SKM-1 (cell line): ENCODE measurements around the gene TYMP.

ENCODE experiments used
- DNase-seq: peaks from one replicate; lab custom pipeline; 2025; ENCODE audit not compliant: unreplicated experiment; lab: John Stamatoyannopoulos, UW

The TYMP gene

GRCh38 chr22:50506611-50507420 is 23.0 kb downstream of the TYMP start:
- no peak for DNase-seq

DNA sequence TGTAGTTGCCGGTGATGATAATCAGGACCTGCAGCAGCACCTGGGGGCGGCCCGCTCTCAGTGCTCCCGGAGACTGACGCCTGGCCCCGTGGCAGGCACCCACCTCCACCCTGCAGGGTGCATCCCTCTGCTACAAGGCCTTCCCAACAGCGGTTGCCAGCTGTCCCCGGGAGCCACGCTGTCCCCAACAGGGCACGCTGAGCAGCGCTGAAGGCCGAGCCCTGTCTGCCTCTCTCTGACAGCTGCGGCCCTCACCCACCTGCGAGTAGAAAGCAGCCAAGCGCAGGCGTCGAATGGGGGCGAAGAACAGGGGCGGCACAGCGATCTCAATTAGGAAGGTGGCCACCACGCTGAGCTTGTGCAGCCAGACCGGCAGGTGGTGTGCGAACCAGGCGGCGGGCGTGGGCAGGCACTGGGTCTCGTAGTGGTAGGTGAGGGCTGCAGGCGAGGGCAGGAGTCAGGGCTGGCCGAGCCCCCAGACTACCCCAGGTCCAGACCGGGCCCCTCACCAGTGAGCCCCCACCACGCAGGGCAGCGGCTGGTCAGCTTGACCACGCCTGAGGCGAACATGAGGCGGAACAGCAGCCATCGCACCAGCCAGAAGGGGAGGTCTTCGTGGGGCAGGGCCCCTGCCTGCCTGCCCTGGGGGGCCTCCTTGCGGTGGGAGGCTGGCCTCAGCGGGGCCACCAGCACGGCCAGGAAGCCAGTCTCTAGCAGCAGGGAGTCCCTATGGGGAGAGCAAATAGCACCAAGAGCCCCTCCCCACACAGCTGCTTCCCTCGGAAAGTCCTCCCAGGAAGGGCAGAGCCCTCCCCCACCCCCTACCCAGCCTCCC is 23.8 kb downstream of the TYMP start:
- no peak for DNase-seq

DNA sequence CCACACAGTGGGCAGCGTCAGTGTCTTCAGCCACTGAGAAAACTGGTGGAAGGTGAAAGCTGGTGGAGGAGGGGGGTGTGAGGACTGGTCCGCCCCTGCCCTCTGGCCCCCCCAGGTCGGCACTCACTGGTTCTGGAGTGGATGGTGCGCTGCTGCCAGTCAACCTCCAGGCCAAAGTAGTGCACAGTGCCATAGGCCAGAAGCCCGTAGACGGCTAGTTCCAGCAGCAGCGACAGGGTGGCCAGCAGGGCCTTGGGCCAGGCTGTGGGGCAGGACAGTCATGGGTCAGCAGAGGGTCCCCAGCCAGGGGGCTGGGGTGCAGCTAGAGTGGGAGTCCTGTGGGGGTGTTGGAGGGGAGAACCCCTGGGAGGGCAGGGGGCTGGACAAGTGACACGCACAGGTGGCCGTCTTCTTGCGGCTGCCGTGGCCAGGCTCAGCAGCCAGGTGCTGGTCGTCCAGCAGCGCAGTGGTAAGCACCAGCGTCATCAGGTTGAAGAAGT is 24.5 kb downstream of the TYMP start:
- no peak for DNase-seq

DNA sequence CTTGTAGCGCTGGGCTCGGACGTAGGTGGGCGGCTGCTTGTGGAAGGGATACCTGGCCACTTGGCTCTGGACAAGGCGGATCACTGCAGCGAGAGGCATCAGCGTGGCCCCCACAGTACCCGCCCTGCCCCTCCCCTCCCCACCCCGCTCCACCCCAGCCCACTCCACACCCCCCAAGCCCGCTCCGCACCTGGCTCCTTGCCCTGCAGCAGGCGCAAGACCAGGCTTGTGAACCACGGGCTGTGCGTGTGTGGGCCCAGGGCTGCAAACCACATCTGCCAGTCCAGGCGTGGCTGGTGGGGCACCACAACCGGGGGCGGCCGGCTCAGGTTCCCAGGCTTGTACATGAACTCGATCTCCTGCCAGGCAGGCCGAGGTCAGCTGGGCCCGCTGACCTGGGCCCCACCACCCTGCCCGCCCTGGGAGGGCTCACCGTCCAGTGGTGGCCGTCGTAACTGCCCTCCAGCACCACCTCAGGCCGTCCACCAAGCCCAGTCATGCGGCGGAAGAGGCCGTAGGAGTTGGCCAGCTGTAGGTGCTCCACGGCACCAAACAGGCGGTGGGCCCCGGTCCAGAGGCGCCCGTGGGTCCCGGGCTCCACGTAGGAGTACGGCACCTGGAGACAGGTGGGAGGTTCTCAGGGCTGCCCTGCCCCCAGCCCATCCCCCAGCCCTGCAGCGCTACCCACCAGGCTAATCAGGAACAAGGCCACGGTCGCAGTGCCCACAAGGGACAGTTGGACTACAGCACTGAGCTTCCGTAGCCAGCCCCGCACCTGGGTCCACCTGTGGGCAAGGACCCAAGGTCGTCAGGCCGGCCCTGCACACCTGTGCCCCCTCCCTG is 25.2 kb downstream of the TYMP start:
- DNase-seq: no peak

DNA sequence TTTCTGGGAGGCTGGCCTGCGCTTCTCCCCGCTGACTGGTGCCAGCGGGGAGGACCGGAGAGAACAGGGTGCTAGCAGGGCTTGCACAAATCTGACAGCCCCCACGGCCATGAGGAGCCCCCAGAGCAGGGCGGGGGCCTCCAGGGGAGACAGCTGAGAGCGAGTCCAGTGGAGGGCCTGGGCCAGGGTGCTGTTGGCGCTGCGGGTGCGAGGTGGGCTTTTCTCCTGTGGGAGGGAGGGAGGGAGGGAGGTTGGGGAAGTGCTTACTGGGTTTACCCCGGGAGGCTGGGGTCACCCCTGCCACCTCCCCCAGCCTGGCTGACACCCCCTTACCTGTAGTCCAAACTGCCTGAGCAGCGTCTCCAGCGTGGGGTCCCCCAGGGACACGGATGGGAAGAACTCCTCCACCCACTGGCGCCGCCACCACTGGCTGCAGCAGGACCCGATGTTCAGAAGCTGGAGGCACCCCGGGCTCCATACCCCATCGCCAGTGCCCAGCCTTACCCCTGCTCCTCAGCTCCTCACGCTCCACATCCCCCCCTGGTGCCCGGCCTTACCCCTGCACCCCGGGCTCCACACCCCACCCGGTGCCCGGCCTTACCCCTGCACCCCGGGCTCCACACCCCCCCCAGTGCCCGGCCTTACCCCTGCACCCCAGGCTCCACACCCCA is 26.2 kb downstream of the TYMP start:
- no peak for DNase-seq

DNA sequence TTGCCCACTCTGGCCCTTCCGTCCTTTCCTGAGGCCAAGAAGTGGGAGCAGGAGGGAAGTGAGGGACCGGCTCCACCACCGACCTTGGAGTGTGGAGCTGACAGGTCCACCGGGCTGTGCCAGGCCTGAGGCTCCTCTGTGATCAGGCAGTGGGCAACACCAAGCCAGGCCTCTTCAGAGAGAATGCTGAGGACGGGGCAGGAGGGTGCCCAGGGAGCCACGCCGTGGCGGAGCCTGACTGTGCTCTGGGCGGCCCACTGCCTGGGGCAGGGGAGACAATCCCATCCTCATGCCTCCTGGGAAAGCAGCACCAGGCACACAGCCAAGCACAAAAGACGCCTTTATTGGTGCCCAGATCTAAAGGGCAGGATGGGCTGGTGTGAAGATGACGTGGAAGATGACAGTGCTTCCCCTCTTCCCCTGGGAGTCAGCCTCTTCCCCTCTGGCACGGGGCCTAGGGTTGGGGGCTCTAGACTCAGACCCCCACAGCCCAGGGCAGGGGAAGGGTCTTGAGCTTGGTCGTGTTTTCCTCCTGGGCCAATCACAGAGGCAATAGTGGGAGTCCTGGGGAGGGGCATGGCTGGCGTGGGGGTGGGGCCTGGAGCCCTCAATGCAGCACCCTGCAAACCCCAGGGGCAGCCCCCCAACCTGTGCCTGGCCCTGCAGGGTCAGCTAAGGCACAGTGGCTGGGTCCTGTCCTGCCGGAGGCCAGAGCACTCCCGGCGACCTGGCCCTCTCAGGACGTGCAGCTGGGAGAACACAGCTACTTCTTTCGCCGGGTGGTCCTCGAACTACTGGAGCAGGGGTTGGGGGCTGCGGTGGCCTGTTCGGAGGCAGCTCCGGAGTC is 27.0 kb downstream of the TYMP start:
- no peak for DNase-seq

DNA sequence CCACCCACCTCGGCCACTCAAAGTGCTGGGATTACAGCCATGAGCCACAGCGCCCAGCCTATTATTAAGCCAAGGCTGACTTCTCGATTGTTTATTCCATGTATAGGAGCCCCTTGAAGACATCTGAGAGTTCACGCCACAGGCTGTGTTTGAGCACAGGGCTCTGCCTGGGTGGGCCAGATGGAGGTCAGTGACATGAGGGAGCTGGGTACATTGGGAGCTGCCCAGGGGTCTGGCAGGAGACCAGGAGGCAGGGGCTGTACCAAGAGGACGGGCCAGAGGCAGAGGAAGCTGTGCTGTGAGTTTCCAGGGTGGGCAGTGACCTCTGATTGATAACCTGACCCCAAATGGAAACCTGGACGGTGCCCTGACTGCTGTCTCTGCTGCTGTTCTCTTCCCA is 27.7 kb downstream of the TYMP start:
- no peak for DNase-seq

GRCh38 chr22:50500452-50500851 is 29.4 kb downstream of the TYMP start:
- DNase-seq: no peak

DNA sequence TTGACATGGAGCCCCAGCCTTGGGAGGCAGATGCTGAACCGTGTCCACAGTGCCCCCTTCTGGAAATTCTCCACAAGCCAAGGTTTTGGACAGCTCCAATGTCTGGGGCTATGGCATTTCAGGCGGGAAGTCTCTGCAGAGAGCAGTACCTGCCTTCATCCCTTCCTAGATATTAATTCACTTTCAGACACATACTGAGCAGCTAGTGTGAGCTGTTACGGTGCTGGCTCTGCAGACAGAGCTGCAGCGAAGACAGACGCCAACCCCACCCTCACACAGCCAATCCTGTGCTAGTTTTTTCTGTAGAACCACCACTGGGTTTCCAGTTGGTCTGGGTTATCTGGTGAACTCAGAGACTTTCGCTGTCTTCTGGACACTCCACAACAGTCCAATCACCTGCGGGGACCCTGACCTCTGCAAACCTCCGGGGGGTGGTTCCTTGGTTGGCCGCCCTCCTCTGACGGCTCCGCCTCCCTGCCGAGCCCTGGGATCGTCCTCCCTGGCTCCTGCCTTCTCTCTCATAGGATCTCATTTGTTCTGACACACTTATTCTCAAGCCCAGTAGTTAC is 31.4 kb downstream of the TYMP start:
- DNase-seq: peak; percentile 55

DNA sequence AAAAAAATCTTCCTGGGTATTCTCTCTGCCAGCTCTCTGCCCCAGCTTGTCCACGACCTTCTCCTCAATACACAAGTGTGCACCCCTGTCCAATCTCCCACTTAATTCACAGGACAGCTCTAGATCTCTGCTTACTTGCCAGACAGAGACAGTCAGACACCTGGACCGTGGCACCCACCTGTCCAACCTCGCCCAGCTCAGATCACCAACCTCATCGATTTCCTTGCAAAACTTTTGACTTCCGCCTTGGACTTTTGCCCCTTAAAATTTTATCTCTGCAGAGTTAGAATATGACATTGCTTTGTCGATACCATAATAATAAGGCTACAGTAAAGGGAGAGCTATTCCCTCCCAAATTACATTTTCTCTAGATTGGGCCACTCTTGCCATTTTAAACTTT is 32.7 kb downstream of the TYMP start:
- no peak for DNase-seq

DNA sequence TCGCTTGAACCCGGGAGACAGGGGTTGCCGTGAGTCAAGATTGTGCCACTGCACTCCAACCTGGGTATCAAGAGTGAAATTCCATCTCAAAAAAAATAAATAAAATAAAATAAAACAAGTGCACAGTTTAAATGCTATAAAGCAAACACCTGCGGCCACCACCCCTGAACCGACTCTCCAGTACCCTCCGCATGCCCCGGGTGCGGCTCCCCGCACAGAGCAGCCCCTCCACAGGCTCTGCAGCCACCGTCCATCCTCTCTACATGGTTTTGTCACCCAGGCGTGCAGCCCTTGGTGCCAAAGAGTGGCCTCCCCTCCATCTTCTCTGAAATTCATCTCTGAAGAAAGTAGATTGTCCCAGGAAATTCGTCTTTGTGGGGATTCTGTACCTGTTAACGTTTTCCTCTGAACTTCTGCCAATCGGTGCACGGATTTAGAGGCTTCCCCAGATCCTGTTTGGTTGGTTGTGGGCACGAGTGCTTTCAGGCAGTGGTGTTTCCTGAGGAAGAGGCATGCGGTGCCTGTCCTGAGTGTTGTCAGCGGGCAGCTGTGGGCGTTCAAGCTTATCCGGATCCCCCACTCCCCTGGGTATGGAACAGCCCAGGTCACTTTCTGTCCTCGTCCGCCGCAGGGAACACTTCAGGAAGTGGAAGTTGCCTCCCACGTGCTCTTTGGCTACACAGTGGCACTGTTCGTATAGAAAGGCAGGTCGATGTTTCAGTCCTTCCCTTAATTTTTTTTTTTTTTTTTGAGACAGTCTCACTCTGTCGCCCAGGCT is 39.1 kb downstream of the TYMP start:
- DNase-seq: no peak

- no peak for DNase-seq
Measured at GRCh38 chr22:50489363-50490243, 40.2 kb downstream of the TYMP start.

DNA sequence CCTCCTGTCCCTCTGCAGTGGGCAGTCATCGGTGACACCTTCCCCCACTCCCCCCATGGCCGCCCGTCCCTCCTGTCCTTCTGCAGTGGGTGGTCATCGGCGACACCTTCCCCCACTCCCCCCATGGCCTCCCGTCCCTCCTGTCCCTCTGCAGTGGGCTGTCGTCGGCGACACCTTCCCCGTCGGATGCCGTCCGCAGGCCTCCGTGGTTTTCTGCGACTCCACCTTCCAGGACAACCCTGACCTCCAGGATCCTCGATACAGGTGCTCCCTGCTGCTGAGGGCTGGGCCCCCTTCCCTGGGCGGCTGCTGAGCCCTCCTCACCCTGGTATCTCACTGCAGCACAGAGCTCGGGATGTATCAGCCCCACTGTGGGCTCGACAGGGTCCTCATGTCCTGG is 40.9 kb downstream of the TYMP start:
- DNase-seq: no peak

DNA sequence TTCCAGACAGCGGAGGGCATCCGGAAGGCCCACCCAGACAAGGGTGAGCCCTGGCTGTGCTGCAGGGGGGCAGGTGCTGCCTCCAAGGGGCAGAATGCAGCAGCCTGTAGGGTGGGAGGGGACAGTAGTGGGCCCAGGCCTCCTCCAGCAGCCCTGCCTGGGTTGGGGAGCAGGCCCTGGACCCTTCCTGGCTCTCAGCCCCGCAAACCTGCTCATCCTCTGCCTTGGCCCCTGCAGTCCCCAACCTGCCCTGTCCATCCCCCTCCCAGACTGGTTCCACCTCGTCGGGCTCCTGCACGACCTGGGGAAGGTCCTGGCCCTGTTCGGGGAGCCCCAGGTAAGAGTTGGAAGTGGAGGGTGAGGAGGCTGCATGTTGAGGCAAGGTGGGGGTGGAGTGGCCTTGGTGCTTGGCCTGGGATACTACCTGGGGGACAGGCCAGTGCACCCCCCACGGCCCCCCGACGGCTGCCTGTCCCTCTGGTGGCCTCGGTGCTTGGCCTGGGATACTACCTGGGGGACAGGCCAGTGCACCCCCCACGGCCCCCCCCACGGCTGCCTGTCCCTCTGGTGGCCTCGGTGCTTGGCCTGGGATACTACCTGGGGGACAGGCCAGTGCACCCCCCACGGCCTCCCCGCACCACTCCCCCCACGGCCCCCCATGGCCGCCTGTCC is 41.7 kb downstream of the TYMP start:
- no peak for DNase-seq

DNA sequence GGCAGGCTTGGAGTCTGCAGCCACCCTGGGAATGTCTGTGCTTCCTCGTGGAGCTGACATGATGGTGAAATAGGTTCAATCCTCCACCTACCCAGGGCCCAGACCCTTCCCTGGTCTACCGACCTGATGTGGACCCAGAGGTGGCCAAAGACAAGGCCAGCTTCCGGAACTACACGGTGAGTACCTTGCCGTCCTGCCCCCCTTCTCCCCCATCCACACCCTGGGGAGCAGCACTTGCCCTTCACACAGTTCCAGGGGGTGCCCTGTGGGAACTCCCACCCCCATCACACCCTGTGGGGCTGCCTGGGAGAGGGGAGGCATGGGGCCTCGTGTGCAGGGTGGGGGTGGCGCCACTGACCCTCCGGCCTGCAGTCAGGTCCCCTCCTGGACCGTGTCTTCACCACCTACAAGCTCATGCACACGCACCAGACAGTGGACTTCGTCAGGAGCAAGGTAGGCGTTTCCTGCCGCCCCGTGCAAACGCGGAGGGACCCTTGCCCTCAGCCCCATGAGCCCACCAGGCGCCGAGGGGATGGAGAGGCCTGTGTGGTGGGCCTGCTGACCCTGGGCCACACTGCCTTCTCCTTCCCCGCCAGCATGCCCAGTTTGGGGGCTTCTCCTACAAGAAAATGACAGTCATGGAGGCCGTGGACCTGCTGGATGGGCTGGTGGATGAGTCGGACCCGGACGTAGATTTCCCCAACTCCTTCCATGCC is 42.4 kb downstream of the TYMP start:
- DNase-seq: no peak

DNA sequence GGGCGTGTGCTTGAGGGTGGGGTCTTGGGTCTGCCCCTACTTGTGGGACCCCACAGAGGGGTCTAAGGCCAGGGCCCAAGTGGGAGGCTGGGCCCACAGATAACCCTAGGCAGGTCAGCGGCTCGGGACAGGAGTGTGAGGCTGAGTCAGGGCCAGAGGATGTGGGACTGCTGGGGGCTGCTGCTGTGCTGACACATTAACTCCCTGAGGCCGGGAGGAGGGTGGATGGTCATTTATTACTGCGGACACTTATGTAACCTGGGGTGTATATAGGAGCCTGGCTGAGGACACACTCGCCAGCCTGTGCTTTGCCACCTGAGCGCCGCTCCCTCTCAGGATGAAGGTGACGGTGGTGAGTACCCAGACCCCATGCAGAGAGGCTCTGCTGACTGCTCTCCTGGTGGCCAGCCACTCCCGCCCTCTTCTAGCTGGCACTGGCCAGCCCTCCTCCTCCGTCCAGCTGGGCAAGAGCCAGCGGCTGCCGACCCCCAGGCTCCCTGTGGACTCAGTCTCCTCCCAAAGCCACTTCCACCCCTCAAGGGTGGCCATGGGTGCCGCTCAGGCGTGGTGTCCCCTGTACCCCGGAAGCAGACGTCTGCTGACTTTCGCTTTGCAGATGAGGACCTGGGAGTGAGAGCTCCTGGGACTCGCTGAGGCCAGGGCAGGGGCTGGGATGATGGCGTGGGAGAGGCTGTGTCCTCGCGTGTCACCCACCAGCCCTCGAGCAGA is 43.1 kb downstream of the TYMP start, which contains the start of gene MIOX:
Gene MIOX (plus strand): TSS at position 299 of the 729 bp plus-strand sequence. CDS start 39 bp downstream, at position 338.
- no peak for DNase-seq
